SHP77 treated with DMSO at 0.1 percent for 48 hours (cell line): ENCODE data around the gene DEFB124.
A peak's percentile ranks its signal among the peaks of the same experiment; 100 is the strongest.
"Not testable (repeated sequence)": the region's sequence is repeated elsewhere in the genome, so short reads cannot be mapped to it uniquely, and the experiment has no call there.

Experiments
- DNase-seq: peaks from one replicate; lab custom pipeline; 2025; lab: John Stamatoyannopoulos, UW

Gene DEFB124, protein sequence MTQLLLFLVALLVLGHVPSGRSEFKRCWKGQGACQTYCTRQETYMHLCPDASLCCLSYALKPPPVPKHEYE

GRCh38 chr20:31474758-31475427 lies at the start of gene DEFB124, which contains the start of gene REM1:
Gene DEFB124 (minus strand): TSS chr20:31475127. CDS start chr20:31473013, 2,114 bp downstream.
Gene REM1 (plus strand): TSS chr20:31475288. CDS start chr20:31476446, 1,158 bp downstream.
- no peak for DNase-seq

DNA sequence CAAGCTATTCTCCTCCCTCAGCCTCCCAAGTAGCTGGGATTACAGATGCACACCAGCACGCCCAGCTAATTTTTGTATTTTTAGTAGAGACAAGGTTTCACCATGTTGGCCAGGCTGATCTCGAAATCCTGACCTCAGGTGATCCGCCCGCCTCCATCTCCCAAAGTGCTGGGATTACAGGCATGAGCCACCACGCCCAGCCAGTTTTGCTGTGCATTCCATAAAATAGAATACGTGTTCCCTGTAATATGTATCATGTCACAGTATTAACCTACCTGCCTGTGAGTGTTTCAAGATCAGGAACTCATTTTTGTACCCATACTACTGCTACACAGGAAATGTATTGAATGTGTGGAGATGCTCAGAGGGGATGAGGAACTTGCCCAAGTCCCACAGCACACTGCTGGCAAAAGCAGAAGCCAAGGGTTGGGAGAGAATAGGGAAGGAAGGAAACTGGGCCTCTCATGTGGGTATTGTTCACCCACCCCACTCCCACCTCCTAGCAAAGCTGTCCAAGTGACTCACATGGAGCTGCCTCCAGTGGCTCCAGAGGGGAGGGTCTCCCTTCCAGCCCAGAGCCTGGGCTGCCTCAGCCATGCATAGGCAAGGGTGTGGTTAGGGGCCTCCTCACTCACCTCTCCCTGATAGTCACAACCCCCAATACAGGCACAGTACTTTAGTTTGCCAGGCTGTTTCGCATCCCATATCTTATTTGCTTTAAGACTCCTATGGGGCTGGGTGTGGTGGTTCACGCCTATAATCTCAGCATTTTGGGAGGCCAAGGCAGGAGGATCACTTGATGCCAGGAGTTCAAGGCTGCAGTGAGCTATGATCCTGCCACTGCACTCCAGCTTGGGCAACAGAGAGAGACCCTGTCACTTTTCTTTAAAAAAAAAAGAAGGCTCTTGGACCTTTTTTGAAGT lies 48.7 kb upstream of the DEFB124 start:
- DNase-seq, result no peak

GRCh38 chr20:31522731-31523130 lies 47.8 kb upstream of the DEFB124 start:
- no peak for DNase-seq

DNA sequence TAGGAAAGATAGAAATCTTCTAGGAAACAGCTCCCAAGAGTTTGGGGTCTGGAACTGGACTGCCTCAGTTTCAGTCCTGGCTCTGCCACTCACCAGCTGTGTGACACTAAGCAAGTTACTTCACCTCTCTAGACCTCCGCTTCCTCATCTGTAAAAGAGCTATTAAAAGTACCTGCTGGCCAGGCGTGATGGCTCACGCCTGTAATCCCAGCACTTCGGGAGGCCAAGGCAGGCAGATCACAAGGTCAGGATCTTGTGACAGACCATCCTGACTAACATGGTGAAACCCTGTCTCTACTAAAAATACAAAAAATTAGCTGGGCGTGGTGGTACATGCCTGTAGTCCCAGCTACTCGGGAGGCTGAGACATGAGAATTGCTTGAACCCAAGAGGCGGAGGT lies 46.3 kb upstream of the DEFB124 start:
- not testable (repeated sequence) for DNase-seq

GRCh38 chr20:31517373-31517772 lies 42.4 kb upstream of the DEFB124 start:
- peak; percentile 37 for DNase-seq

GRCh38 chr20:31516651-31517050 lies 41.7 kb upstream of the DEFB124 start:
- no peak for DNase-seq

DNA sequence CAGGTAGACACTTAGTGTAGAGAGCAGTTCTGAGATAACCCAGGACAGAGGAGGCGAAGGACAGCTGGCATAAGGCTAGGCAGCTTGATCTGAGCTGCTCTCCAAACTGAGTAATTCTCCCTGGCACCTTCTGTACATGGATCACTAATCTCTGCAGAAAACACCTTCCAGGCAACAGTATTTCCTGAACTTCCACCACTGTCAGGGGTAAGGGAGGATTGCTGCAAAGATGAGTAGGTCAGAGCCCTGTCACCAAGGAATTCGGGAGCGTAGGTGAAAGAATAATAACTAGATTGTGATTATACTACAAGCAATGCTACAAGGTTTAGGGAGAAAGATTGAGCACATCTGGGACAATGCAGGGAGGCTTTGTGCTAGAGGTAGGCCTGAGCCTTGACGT lies 41.2 kb upstream of the DEFB124 start:
- DNase-seq, result no peak

DNA sequence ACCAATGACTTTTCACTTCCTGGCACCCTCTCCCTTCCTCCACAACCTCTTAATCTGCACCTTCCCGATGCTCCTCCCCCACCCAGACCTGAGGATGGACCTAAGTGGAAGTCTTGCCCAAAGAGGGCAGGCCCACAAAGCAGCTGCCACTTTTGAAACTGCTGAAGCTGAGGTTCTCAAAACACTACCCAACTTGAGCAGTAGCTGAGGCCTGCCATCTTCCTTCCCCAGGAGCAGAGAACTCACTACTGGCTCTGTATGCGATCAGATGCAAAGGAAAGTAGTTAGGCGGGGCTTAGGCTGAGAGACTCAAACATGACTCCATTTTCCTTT lies 40.8 kb upstream of the DEFB124 start:
- DNase-seq, result no peak

DNA sequence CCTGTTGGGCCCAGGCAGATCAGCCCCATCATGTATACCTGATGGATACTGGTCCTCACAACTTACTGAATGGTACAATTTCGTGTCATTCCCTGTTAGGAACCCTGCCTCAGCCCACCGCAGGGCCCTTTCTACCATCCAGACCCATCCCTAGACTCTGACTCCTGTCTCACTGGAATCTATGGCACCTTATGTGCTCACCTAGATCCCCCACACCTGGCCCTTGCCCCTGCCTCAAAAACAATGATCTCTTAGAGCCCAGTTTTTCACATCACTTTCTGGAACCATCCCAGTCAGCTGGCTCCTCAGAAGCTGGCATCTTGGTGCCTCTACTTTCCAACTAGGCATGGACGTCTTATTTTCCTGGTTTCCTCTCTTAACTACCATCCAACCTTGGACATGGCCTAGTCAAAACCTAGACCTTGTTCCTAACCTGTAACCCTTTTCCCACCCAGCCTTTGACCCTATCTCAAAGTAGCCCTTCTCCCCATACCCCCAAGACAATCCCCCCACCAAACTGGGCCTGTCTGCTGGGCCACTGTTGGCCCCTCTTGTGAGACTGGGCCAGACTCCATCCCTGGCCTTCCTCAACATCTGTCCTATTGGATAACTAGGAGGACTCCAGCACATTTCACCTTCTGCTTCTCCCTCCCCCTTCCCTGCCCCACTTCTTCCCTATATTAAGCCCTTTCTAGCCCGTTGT lies 40.3 kb upstream of the DEFB124 start:
- DNase-seq, result no peak

- DNase-seq, result peak; percentile 82
Observed at GRCh38 chr20:31514154-31515071, 39.5 kb upstream of the DEFB124 start, which contains the start of gene HM13. Gene HM13 (plus strand): TSS chr20:31514442. CDS start chr20:31514552, 110 bp downstream.

DNA sequence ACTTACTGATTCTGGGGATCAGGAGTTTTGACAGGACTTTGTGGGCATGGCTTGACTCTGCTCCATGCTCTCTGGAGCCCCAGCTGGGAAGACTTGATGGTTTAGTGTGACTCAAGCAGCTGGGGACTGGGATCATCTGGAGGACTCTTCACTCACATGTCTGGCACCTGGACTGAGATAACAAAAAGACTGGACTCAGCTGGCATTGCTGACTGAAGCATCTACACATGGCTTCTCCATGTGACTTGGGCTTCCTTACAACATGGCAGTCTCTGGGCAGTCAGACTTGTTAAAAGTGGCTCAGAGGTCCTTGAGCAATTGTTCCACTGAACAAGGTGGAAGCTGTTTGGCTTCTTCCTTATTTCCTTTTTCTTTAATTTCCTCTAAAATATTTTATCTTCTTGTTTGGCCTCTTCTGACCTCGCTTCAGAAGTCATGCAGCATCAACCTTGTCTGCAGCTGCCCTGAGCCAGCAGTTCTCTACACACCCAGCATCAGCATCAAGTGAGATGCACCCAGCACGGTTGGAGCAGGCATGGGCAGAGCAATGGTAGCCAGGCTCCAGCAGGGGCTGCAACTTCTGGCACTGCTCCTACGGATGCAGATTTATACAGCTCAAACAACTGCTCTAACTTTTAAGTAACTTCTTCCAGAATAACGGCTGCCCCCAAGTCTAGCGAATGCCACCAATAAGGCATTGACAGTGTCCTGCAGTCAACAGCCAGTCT lies 33.8 kb upstream of the DEFB124 start:
- no peak for DNase-seq

DNA sequence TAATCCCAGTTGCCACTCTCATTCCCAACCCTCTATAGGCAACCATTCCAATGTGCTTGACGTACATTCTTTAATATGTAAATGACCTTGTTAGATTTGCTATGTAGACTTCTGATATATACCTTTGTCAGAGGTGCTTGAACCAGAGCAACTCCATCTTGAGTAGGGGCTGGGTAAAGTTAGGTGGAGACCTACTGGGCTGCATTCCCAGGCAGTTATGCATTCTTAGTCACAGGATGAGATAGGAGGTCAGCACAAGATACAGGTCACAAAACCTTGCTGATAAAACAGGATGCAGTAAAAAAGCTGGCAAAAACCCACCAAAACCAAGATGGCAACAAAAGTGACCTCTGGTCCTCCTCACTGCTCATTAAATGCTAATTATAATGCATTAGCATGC lies 31.0 kb upstream of the DEFB124 start:
- DNase-seq, result no peak

GRCh38 chr20:31502884-31503673 lies 28.2 kb upstream of the DEFB124 start:
- DNase-seq, result peak; percentile 41

DNA sequence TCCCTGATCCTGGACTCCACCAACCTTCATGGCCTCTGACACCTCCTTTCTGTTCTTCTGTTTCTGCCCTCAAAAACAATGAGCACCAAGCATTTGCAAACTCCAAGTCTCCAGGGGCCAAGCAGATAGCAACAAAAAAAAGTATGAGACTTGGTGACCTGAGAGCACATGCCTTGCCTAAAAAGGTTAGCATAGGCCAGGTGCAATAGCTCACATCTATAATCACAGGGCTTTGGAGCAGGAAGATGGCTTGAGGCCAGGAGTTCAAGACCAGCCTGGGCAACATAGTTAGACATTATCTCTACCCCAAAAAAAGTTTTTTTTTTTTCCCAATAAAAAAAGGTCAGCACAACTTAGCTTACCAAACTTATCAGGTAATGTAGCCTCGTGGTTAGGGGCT lies 25.6 kb upstream of the DEFB124 start:
- no peak for DNase-seq

GRCh38 chr20:31497838-31498540 lies 23.1 kb upstream of the DEFB124 start:
- DNase-seq, result no peak

- no peak for DNase-seq
Observed at GRCh38 chr20:31496761-31497295, 21.9 kb upstream of the DEFB124 start.

DNA sequence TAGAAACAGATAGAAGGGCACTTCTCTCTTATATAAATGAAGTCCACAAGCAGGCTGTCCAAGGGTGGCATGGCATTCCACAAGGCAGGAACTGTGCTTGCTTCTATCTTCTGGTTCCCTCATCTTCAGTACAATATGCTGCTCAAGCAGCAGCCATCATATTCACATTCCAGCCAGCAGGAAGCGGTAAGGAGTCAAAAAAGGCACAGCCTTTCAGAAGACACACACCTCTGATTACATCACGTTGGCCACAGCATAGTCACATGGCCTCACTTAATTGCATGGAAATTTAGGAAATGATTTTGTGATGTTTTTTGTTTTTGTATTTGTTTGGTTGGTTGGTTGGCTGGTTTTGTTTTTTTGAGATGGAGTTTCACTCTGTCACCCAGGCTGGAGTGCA lies 19.2 kb upstream of the DEFB124 start:
- DNase-seq, result no peak

DNA sequence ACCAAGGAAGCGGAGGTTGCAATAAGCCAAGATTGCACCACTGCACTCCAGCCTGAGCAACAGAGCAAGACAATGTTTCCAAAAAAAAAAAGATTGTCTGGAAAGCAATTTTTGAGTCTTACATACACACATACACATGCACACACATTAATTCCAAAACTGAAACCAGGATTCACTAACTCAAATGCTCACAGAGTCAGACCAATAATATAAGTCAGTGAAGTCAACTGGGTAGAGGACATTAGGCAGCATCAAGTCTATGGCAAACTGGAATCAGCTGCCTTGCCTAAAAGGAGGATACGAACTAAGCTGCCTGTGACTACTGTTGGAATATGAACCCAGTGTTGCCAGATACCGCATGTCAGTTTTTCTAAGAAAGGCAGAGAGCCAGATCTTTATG lies 15.8 kb upstream of the DEFB124 start:
- no peak for DNase-seq

- DNase-seq, result no peak
Observed at GRCh38 chr20:31489152-31489551, 14.2 kb upstream of the DEFB124 start.
